A673 (cell line): ENCODE measurements around the gene USP40. TPM values are rescaled to one million over a fixed set of nuclear protein-coding genes. Genes with fewer than 3 reads are reported as not detected.

ENCODE experiments used
- BruUV-seq: library from RNA; stranded (reverse); fragments of 400-500 nt; replicated peaks from 2 replicates; lab custom pipeline; 2021; lab: Mats Ljungman, UMichigan
- CTCF ChIA-PET: fragments of 300-600 bp; sonication (Branson Sonifier 250); formaldehyde crosslinking; loops from one replicate; lab custom pipeline; 2022; ENCODE audit warnings: antibody characterized with exemption; lab: Charles Lee
- POLR2A ChIA-PET: fragments of 300-600 bp; sonication (Branson Sonifier 250); formaldehyde crosslinking; loops from one replicate; lab custom pipeline; 2022; ENCODE audit warnings: antibody characterized with exemption; ENCODE audit not compliant: low non-redundant PET; lab: Charles Lee
- DNase-seq: peaks from one replicate; pipeline ENCODE4 v3.0.0-alpha.2; 2015; ENCODE audit warnings: low spot score
- H3K27ac ChIP-seq: fragments of 200-600 bp; sonication (generic); 2 replicates; pipeline ENCODE4 v1.5.1; 2016; ENCODE audit warnings: mixed run types, low read depth, mild to moderate bottlenecking, mixed read lengths, antibody characterized with exemption, low read length; ENCODE audit not compliant: poor library complexity, severe bottlenecking
- H3K27me3 ChIP-seq: fragments of 200-600 bp; sonication (generic); replicated peaks from 2 replicates; pipeline ENCODE4 v1.6.1; 2017; ENCODE audit warnings: mixed run types, low read depth, mild to moderate bottlenecking, mixed read lengths, antibody characterized with exemption, low read length; ENCODE audit not compliant: insufficient read depth, poor library complexity
- H3K36me3 ChIP-seq: fragments of 200-600 bp; sonication (generic); 2 replicates; pipeline ENCODE4 v1.6.1; 2016; ENCODE audit warnings: mixed run types, mild to moderate bottlenecking, mixed read lengths, antibody characterized with exemption, low read length; ENCODE audit not compliant: insufficient read depth, poor library complexity, severe bottlenecking
- H3K4me1 ChIP-seq: fragments of 200-600 bp; sonication (generic); 2 replicates; pipeline ENCODE4 v1.6.1; 2017; ENCODE audit warnings: mixed run types, mild to moderate bottlenecking, mixed read lengths, antibody characterized with exemption, low read length; ENCODE audit not compliant: insufficient read depth, poor library complexity, severe bottlenecking
- H3K4me3 ChIP-seq: fragments of 200-600 bp; sonication (generic); 2 replicates; pipeline ENCODE4 v1.5.1; 2016; ENCODE audit warnings: low read depth, mixed run types, mild to moderate bottlenecking, mixed read lengths, low read length; ENCODE audit not compliant: poor library complexity, severe bottlenecking
- H3K9me3 ChIP-seq: fragments of 200-600 bp; sonication (generic); 2 replicates; pipeline ENCODE4 v1.6.1; 2016; ENCODE audit warnings: mixed run types, low read depth, mild to moderate bottlenecking, mixed read lengths, antibody characterized with exemption, low read length; ENCODE audit not compliant: poor library complexity, severe bottlenecking
- CTCF ChIP-seq: fragments of 300-800, 200-600 bp; sonication (generic); conservative IDR thresholded peaks from 2 replicates; pipeline ENCODE4 v1.5.1; 2017; ENCODE audit warnings: low read depth, mild to moderate bottlenecking, antibody characterized with exemption, low read length, moderate library complexity, mixed read lengths
- EZH2 ChIP-seq: fragments of 200-600 bp; sonication (generic); IDR thresholded peaks from 2 replicates; pipeline ENCODE4 v1.6.1; 2017; ENCODE audit warnings: borderline replicate concordance, low read depth, mild to moderate bottlenecking, mixed read lengths, antibody characterized with exemption, low read length; ENCODE audit not compliant: poor library complexity, severe bottlenecking
- intact Hi-C: fragments of 100-400 bp; cut with micrococcal nuclease; formaldehyde crosslinking; loops from one replicate; pipeline ENCODE4 v1.10.0; 2022; ENCODE audit not compliant: unreplicated experiment
- total RNA-seq: library from RNA; stranded (reverse); gene quantifications from 2 replicates; pipeline ENCODE4 v1.2.3, GENCODE V29; 2021

The USP40 gene
- total RNA-seq, 1 experiment from 2014 or later = 29.6 TPM

- H3K36me3 ChIP-seq = peaks cover 39% of the 10 kb centered on the region
- DNase-seq = no peak
- no peak overlapping the region for H3K4me3 ChIP-seq
- no peak overlapping the region for H3K27ac ChIP-seq
- no peaks in the 10 kb centered on the region for H3K27me3 ChIP-seq
- intact Hi-C loops = no loop called here
- TF ChIP-seq EZH2 (no peak), CTCF (no peak)
- CTCF ChIA-PET = no interaction called here
- H3K4me1 ChIP-seq = no peaks in the 10 kb centered on the region
- POLR2A ChIA-PET = no interaction called here
- H3K9me3 ChIP-seq = no peaks in the 10 kb centered on the region
- no TSS peak for BruUV-seq
These were observed 103.0 kb downstream of the USP40 start for GRCh38 chr2:233463586-233463985.

GRCh38 chr2:233462826-233463470 lies 103.6 kb downstream of the USP40 start:
- ChIA-PET CTCF (no interaction called here), POLR2A (no interaction called here)
- Histone ChIP-seq H3K27me3 (no peaks in the 10 kb centered on the region), H3K36me3 (peaks cover 39% of the 10 kb centered on the region), H3K4me3 (no peak overlapping the region), H3K27ac (no peak overlapping the region), H3K9me3 (no peaks in the 10 kb centered on the region), H3K4me1 (no peaks in the 10 kb centered on the region)
- BruUV-seq = no TSS peak
- no peak for TF ChIP-seq EZH2
- no peak for TF ChIP-seq CTCF
- DNase-seq = no peak
- intact Hi-C loops = no loop called here

GRCh38 chr2:233462202-233462785 lies 104.3 kb downstream of the USP40 start:
- Histone ChIP-seq H3K4me3 (no peak overlapping the region), H3K36me3 (peaks cover 41% of the 10 kb centered on the region), H3K27me3 (no peaks in the 10 kb centered on the region), H3K9me3 (no peaks in the 10 kb centered on the region), H3K27ac (no peak overlapping the region), H3K4me1 (no peaks in the 10 kb centered on the region)
- intact Hi-C loops = no loop called here
- CTCF ChIA-PET = no interaction called here
- BruUV-seq = no TSS peak
- no peak for DNase-seq
- no peak for TF ChIP-seq CTCF
- TF ChIP-seq EZH2 = no peak
- POLR2A ChIA-PET = no interaction called here
